T-helper 1 cell treated with Interleukin-12 subunit alpha and Interleukin-12 subunit beta and Interleukin-4 antibody, amounts not matched to agents 30 ng/mL and 1 ng/mL, for 36 hours (primary cell): ENCODE measurements around the gene SSTR3. TPM values are rescaled to one million over a fixed set of nuclear protein-coding genes. Genes with fewer than 3 reads are reported as not detected.

Experiments used
- intact Hi-C: fragments of 100-400 bp; cut with micrococcal nuclease; formaldehyde crosslinking; loops from one replicate; pipeline ENCODE4 v1.15.1; 2024
- total RNA-seq: library from RNA; stranded (reverse); gene quantifications from 2 replicates; pipeline ENCODE4 v1.2.3, GENCODE V29; 2022

Gene SSTR3
- total RNA-seq, 1 donor from 2014 or later: 4.3 TPM

DNA sequence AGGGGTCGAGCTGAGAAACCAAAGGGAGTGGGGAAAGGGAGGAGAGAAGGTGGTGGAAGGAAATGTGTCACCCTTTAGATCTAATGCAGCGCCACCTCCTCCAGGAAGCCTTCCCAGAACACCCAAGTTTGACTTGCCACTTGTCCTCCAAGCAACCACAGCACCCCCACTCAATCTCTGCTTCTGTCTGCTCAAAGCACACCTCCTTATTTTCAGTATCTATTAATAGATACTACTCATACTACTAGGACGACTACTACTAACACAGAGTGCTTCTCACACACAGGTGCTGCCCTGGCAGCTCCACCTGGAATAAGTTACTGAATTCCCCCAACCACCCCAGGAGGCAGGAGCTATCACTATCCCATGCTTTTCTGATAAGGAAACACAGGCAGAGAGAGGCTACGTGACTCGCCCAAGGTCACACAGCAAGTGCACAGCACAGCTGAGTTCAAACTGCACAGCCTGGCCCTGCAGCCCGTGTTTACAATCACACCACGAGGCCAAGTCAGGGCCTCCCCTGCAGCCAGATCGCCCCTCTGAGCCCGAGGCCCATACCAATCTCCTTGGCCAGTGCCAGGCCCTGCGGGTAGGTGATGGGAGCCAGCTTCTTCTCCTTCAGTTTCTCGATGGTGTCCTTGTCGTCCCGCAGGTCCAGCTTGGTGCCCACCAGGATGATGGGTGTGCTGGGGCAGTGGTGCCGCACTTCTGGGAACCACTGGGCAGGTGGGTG is 18.6 kb upstream of the SSTR3 start:
- intact Hi-C loops: loop anchor here (1.0 to 10.0 kb wide), 6 partner anchors 7 to 846 kb away; partner anchors contain the start of gene MYH9

DNA sequence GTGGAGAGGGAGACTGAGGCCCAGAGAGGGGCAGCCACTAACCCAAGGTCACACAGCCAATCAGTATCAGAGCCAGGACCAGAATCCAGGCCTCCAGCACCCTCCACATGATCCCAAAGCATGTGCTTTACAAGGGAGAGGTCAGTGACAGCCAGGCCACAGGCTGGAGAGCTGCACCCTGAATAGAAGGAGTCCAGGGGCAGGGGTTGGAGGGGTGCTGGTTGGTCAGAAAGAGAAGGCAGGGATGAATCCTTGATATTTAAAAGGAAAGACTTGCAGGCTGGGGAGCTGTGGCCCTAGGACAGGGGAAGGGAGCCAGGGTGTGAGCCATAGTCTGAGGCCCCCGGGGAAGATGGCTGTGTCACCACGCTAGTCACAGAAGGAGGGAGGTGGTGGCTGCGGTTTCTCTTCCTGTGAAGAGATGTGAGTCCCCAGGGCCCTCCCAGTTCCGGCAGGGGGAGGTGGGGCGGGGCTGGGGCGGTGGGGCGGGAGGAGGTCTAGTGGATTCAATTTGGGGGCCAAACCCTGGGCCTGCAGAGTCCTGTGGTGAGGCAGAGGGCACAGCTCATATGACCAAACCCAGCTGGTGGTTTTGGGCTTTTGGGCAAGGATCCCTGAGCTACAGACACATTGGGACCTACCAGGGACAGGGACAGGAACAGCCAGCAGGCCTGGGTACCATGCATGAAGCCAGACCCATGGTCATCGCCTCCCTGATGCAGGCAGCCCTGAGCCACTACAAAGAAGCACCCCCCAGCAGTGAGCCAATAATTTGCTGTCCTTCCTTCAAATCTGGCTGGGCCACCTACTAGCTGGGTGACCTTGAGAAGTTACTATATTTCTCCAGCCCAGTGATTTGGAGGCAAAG is 17.8 kb upstream of the SSTR3 start:
- intact Hi-C loops: loop anchor here (1.0 to 10.0 kb wide), 6 partner anchors 8 to 845 kb away; partner anchors contain the start of gene MYH9

GRCh38 chr22:37229012-37229804 is 16.9 kb upstream of the SSTR3 start:
- intact Hi-C loops: no loop called here

- intact Hi-C loops: no loop called here
These were observed 16.1 kb upstream of the SSTR3 start for GRCh38 chr22:37228106-37229011.

DNA sequence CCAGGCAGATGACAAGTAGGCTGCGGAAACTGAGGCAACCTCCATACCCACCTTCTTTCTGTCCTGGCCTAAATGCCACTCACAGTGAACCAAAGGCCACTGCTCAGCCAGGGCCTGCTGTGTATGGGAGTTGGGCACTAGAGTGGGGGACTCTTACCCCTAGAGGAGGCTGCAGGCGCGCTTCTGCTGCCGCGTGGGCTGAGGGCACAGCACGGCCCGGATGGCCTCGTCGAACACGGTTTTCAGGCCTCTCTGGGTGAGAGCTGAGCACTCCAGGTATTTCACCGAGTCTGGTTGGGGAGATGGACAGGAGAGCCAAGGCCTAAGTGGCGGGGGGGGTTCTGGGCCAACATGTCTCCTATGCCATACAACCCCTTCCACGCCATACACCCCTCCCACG is 14.2 kb upstream of the SSTR3 start:
- intact Hi-C loops: no loop called here

GRCh38 chr22:37226087-37226486 is 13.8 kb upstream of the SSTR3 start:
- intact Hi-C loops: no loop called here

GRCh38 chr22:37225481-37225880 is 13.2 kb upstream of the SSTR3 start:
- intact Hi-C loops: no loop called here

DNA sequence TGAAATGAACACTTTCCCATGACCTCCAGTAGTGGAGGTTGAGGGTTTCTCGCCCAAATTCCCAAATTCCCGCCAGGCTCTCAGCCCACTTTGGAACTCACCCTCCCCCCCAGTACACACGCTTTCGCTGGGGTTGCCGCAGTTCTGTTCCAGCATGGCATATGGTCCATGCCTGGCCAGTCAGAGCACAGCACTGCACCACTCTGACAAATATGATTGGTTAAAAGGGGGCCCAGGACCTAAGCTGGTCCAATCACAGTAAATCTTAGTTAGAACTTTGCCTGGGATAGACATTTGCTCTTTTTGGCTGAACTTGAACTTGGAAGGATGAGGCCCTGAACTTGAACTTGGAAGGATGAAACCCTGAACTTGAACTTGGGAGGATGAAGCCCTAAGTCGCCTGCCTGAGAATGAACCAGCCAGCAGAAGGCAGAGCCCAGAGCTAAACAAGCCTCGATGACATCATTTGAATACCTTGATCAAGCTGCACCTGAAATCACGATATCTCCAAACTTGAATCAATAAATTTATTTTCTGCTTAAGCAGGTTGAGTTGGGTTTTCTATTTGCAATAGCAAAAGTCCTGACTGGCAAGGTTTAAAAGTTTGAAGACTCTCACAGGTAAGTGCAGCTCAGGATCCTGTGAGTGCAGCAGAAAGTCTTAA is 12.6 kb upstream of the SSTR3 start:
- intact Hi-C loops: no loop called here

- intact Hi-C loops: no loop called here
These were observed 11.8 kb upstream of the SSTR3 start for GRCh38 chr22:37223965-37224551.

GRCh38 chr22:37222440-37222971 is 10.2 kb upstream of the SSTR3 start:
- intact Hi-C loops: loop anchor here (1.0 kb wide), 1 partner anchor 446 kb away; the partner anchor contains the start of gene IFT27

DNA sequence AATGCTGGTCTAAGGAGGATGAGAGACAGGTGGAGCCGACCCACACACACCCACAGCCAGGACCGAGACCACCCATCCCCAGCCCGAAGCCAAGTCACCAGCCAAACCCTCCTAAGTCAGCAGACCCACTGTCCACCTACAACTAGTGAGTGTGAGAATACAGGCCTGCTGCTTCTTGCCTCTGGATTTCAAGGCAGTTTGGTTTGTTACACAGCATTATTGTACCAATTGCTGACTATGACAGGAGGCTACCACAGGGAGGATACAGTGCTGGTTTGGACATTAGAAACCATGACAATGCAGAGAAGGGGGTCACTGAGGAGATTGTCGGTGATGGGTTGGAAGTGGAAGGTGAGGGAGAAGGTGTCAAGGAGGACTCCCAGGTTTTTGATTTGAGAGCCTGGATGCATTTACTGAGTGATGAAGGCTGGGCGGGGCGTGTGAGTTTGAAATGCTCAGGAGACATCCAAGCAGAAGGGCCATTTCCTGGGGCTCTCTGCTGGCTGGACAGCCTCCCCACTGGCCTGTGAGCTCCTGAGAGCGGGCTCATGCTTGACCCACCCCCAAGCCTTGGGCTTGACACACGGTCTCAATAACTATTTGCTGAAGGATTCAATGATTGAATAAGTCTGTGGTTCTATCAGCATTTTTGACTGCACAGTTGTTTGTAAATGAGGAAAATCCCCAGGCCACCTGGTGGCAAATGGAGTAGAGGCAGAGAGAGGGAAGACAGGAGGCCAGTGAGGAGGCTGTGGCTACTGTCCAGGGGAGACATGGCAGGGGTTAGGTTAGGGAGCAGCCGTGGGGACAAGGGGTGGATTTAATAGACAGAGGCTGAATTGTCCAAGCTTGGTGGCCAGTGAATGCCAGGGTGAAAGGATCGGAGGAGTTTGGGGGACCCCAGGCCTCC is 9.4 kb upstream of the SSTR3 start:
- intact Hi-C loops: loop anchor here (1.0 kb wide), 1 partner anchor 445 kb away; the partner anchor contains the start of gene IFT27

DNA sequence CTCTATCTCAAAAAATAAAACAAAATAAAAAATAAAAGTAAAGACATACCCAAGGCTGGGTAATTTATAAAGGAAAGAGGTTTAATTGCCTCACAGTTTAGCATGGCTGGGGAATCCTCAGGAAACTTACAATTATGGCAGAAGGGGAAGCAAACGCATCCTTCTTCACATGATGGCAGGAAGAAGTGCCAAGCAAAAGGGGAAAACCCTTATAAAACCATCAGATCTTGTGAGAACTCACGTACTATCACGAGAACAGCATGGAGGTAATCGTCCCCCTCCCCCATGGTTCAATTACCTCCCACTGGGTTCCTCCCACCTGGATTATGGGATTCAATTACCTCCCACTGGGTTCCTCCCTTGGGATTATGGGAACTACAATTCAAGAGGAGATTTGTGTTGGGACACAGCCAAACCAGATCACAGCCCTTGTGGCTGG is 8.3 kb upstream of the SSTR3 start:
- intact Hi-C loops: no loop called here

GRCh38 chr22:37219533-37219932 is 7.3 kb upstream of the SSTR3 start:
- intact Hi-C loops: loop anchor here (1.0 to 5.0 kb wide), 8 partner anchors 11 to 388 kb away; partner anchors contain the start of genes CYTH4 and GGA1

GRCh38 chr22:37218771-37219411 is 6.6 kb upstream of the SSTR3 start:
- intact Hi-C loops: loop anchor here (1.0 to 5.0 kb wide), 8 partner anchors 11 to 388 kb away; partner anchors contain the start of genes CYTH4 and GGA1

DNA sequence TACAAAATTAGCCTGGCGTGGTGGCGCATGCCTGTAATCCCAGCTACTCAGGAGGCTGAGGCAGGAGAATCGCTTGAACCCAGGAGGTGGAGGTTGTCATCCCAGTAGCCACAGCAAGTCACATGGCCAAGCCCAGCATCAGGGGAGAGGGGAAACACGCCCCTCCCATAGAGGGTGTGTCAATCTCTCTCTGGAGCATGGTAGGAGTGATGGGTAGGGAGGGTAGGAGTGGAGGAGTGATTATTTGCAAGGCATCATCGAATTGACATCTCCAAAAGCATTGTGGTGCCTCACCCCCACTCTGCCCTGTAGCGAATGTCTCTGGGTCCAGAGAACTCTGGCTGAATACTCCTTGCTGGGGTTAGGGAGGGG is 6.1 kb upstream of the SSTR3 start:
- intact Hi-C loops: loop anchor here (2.0 to 5.0 kb wide), 3 partner anchors 56 to 389 kb away; partner anchors contain the start of genes CYTH4 and GGA1

- intact Hi-C loops: loop anchor here (5.0 kb wide), 1 partner anchor 391 kb away; the partner anchor contains the start of gene GGA1
These were observed 3.6 kb upstream of the SSTR3 start for GRCh38 chr22:37215890-37216289.

GRCh38 chr22:37214731-37215030 is 2.4 kb upstream of the SSTR3 start:
- intact Hi-C loops: loop anchor here (5.0 kb wide), 1 partner anchor 393 kb away; the partner anchor contains the start of gene GGA1
